COLO668 (cell line): Measurements from ENCODE around the gene NFE2L1.
"Not testable (repeated sequence)": the region's sequence is repeated elsewhere in the genome, so short reads cannot be mapped to it uniquely, and the experiment has no call there.

Experiments used
- DNase-seq: peaks from one replicate; lab custom pipeline; 2025; ENCODE audit not compliant: unreplicated experiment; lab: John Stamatoyannopoulos, UW

The NFE2L1 gene

DNA sequence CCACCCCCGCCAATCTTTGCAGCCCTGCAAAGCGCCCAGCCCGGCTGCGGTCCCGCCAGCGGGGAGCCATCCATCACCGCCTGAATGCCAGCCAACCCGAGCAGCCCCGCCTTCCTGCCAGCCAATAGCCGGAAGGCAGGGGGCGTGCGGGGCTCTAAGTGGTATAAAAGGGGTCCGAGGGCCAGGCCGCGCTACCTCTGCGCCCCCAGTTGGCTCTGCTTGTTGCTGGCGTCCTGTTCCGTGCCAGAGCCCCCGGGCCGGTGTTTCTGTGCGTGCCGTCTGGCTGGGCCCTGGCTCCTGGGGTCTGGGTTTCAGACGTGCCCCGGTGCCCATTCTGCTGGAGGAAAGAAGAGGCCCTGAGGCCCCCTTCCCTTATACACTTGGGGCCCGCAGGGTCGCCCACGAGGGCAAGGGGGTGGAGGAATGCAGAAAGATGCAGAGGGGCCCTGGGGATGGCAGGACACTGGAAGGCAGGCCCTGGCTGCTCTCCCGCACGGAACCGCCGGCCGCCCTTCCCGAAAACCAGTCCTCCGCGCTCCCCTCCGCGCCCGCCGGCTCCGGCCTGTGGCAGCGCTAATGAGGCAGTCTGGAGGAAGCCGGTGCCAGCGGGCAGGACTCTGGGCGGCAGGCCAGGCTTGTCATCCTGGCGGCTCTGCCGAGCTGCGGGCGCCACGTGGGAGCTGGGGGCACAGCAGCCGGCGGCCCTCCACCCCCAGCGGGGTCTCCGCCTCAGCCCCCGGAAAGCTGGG is 24.6 kb upstream of the NFE2L1 start:
- peak; percentile 74 for DNase-seq

GRCh38 chr17:48024149-48025039 is 23.8 kb upstream of the NFE2L1 start:
- peak; percentile 54 for DNase-seq

DNA sequence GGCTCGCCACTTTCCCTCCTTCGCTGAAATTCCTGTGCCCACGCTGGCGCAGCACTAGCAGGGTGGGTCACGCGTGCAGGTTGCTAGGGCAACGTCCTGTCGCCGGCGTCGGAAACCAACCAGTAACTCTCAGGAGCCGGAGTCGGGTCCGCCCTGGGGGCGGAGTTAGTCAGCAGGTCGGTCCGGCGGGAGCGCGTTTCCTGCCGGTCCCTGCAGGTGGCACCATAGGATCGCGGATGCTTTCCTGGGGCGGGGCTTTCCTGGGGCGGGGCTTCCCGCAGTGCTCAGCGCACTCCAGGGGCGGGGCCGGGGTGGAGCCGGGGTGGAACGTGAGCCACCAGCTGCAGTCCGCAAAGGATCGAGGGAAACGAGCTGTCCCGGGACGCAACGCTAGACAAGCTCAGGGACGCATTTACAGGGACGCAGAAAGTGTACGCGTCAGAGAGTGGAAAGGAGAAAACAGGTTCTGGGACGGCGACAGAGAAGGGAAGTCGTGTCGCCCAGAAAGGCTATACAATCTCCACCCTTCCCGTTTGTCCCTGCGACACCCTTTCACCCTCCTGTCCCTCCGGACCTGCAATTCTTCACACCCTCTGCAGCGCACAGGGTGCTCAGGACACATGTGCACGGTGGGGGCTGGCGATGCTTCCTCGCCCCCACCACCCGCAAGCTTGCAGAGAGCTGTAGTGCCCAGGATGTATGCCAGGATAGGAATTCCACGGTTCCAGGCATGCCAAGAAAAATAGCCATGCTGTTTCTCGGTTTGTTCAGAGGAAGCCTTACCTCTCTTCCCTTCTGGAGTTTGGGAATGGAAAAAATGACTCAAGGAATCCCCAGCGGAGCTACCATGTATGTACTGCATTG is 22.9 kb upstream of the NFE2L1 start:
- DNase-seq = peak; percentile 93

- no peak for DNase-seq
Observed at GRCh38 chr17:48025904-48026501, 22.2 kb upstream of the NFE2L1 start.

DNA sequence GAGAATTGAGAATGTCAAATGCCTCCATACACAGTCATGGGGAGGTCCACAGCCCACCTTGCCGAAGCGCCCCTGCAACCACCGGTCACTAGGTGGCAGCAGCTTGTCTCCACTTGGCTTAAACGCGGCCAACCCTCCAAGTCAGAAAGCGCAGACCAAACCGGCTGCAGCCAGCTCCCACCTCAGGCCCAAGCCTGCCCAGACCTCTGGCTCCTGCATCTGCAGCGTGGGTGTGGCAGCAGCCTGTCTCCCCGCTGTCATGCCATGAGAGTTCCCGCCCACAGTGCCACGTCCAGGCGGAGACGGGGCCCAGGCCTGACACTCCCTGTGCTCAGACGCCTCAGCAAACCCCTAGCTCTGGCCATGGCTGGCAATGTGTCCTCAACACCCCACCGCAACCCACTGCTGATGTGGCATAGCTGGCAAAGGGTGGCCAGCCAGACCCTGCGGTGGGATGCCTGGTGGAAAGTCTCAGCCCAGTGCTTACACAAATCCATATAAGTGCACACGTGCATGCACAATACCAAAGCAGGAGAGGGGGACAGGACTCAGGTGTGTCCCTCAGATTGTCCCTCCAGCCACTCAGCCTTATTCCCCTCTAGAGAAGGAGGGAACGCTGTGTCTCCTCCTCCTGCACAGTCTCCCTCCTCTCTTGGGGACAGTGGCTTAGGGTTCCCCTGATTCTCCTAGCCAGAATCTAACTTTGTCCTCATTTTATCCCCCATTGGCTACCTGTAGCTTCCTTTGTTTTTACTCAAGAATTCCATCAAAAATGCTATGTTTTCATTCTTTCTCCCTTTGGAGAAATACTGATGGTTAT is 21.4 kb upstream of the NFE2L1 start:
- DNase-seq = peak; percentile 87

- no peak for DNase-seq
Observed at GRCh38 chr17:48027322-48027981, 20.7 kb upstream of the NFE2L1 start.

DNA sequence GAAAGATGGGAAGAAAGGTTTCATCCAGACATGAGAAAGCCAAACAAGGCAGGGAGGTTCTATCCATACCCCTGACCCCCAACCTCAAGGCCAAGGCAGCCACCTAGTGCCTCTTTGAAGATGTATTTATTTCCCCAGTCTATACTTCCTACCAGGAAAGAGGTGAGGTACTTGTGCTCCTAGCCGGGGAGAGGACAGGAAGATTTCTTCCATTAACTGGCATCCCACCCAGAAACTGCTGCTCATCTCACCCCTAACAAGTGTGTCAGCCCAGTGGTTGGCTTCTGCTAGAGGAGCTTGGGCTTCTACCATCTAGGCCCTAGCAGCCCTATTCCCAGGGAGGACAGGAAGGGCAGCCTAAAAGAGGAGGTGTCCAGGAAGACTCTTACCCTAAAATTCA is 19.4 kb upstream of the NFE2L1 start:
- DNase-seq = no peak

DNA sequence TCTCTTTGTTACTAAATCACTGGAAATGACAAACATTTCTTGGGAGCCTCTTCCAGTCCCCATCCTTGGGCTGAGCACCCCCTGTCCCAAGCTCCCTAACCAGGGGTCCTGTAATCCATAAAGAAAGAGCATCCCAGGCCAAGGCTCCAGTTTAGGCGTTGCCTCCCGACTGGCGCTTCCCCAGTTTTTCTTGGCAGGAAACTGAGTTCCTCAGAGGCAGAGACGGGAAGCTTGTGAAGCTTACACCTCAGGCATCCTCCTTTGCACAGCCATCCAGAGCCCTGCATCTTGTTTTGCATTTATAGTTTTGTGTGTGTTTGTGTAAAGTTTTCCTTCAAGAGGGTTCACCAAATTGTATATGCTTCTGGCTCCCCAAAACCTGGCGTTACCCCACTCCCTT is 17.6 kb upstream of the NFE2L1 start:
- no peak for DNase-seq

DNA sequence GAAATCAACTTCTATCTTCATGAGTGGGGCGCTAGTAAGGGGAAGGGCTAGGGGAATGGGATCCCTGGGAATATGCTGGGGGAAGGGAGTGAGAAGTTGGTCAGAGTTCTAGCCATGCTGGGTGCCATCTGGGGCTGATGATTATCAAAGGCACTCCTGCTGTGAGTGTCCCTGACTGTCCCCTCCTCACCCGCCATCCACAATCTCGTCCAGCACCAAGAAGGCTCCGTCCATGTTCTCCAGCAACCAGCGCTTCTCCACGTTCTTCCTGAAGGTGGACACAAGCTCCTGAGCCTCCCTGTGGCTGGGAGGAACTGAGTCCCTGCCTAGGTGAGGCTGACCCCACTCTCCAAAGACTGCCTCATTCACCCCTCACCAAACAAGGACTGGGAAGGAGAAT is 16.2 kb upstream of the NFE2L1 start:
- no peak for DNase-seq

DNA sequence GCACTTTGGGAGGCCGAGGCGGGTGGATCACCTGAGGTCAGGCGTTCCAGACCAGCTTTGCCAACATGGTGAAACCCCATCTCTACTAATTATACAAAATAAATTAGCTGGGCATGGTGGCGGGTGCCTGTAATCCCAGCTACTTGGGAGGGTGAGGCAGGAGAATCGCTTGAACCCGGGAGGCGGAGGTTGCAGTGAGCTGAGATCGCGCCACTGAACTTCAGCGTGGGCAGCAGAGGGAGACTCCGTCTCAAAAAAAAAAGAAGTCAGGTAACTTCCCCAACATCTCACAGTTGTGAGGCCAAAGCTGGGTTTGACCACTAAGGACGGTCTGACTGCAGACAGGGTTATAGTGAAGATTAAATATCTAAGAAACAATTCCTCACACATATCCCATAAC is 13.4 kb upstream of the NFE2L1 start:
- not testable (repeated sequence) for DNase-seq

DNA sequence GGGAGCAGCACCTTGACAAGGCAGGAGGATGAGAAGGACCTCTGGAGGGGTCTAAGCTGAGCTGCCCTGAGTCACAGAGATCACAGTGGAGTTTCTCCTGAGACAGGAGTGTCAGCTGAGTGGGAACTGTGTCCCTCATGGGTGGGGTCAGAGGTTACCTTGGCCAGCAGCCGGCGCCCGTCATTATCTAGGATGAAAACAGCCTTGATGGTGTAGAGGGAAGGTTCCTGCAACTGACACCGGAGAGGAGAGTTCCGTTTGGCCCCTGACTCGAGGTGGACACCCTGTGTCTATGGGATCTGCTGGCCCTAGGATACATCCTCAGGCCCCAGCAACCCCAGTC is 11.5 kb upstream of the NFE2L1 start:
- DNase-seq = no peak

DNA sequence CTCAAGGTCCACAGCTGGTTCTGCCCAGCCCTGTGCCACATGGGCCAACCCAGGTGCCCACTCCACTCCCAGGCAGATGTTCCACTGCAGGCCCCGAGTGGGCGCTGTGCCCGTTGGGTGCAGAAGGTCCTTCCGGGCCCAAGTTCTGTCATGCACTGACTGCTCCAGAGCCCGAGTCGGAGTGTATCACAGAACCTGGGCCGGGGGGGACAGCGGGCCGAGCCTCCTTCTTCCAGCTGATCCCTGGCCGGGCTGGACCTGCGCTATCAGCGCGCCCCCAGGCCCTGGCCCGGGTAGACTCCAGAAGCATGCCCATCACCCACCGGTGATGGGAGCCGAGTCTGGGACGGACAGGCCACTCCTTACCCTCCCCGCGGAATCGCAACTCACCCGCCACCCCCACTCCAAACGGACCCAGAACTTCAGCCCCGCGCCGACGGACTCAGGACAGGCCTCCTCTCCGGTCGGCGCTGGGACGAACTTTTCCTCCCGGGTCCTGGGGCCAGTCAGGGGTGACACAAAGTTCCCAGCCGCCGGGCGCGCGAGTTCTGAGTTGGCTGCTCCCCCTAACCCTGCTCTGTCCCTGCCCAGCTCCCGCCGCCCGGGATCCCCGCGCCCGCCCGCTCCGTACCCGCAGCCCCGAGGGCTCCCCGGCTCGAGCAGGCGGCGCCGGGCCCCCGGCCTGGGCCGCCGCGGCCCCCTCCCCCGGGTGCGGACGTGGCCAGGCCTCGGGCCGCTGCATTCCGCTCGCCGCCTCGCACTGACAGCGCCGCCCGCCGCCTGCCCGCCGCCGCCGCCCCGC is 10.9 kb upstream of the NFE2L1 start, which contains the start of gene COPZ2:
Gene COPZ2 (minus strand): TSS at position 762 of the 802 bp plus-strand sequence. CDS start 20 bp downstream, at position 742.
- DNase-seq = peak; percentile 36

- DNase-seq = no peak
Observed at GRCh38 chr17:48037838-48038323, 10.3 kb upstream of the NFE2L1 start.

- DNase-seq = no peak
Observed at GRCh38 chr17:48038687-48039086, 9.5 kb upstream of the NFE2L1 start.

GRCh38 chr17:48043176-48043575 is 5.0 kb upstream of the NFE2L1 start:
- no peak for DNase-seq

- no peak for DNase-seq
Observed at GRCh38 chr17:48044851-48045250, 3.3 kb upstream of the NFE2L1 start.

GRCh38 chr17:48045316-48046001 is 2.7 kb upstream of the NFE2L1 start:
- no peak for DNase-seq

DNA sequence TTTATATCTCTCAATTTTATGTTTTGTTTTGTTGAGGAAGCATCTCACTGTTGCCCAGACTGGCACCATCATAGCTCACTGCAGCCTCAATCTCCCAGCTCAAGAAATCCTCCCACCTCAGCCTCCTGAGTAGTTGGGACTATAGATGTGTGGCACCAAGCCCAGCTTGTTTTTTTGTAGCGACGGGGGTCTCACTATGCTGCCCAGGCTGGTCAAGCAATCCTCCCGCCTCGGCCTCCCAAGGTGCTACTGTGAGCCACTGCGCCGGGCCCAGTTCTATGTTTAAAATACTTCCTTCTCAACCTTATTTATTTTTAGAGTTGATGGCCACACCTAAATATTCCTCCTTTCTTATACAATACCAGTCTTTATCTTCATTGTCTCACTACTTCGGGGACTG is 1.9 kb upstream of the NFE2L1 start:
- no peak for DNase-seq
